HepG2 (cell line): Measurements from ENCODE around the gene KCNH1. TPM values are rescaled to one million over a fixed set of nuclear protein-coding genes. Genes with fewer than 3 reads are reported as not detected.

Experiments used
- ATAC-seq: fragments of 200-7000 bp; cut with Tn5 transposase; 3 replicates; pipeline ENCODE4 v1.9.1; 2020; ENCODE audit warnings: mild to moderate bottlenecking, moderate library complexity
- BruUV-seq: library from RNA; stranded (reverse); fragments of 400-500 nt; replicated peaks from 2 replicates; lab custom pipeline; 2021; lab: Mats Ljungman, UMichigan
- CTCF ChIA-PET: fragments of 300-600 bp; formaldehyde crosslinking; extraction: SDS; loops from one replicate; lab custom pipeline; 2021; ENCODE audit warnings: low total read pairs, inconsistent platforms, low intra/inter-chr PET ratio; lab: Yijun Ruan, JAX
- POLR2A ChIA-PET: fragments of 350-600 bp; sonication (Branson Sonifier 250); formaldehyde crosslinking; loops from one replicate; lab custom pipeline; 2020; ENCODE audit warnings: antibody characterized with exemption, inconsistent platforms; lab: Yijun Ruan, JAX
- DNase-seq: peaks from one replicate; pipeline ENCODE4 v3.0.0-alpha.2; 2015; ENCODE audit warnings: low spot score
- FAIRE-seq: peaks from 3 replicates; lab custom pipeline; 2011; peaks lifted over from hg19 to GRCh38; lab: Jason Lieb, UNC
- H2AFZ ChIP-seq: one replicate; pipeline ENCODE4 v1.6.1; 2011; ENCODE audit warnings: low read length, inconsistent platforms
- H3K27ac ChIP-seq: fragments of 300-600 bp; 3 replicates; pipeline ENCODE4 v1.8.0; 2011; ENCODE audit warnings: mixed run types, mild to moderate bottlenecking, mixed read lengths, low read length, inconsistent platforms; ENCODE audit not compliant: insufficient read depth; ENCODE audit errors: extremely low read length
- H3K27me3 ChIP-seq, 2 experiments: fragments of 200-600 bp in 1 of 2; 2 replicates in 1 of 2; 3 replicates in 1 of 2; pipeline versions ENCODE4 v1.6.0 to v1.8.0; 2011; ENCODE audit warnings: low read length in 2 of 2, mild to moderate bottlenecking in 2 of 2, moderate library complexity in 2 of 2, inconsistent platforms in 1 of 2; ENCODE audit not compliant: insufficient read depth in 2 of 2, control insufficient read depth in 1 of 2
- H3K36me3 ChIP-seq, 2 experiments: fragments of 200-600 bp in 1 of 2; replicated peaks in 1 of 2; 2 replicates in 1 of 2; 3 replicates in 1 of 2; pipeline versions ENCODE4 v1.5.1 to v1.8.0; 2011; ENCODE audit warnings: low read length in 2 of 2, inconsistent platforms in 1 of 2; ENCODE audit not compliant: insufficient read depth in 2 of 2, control insufficient read depth in 1 of 2
- H3K4me1 ChIP-seq: 2 replicates; pipeline ENCODE4 v1.5.1; 2012; ENCODE audit warnings: low read length, inconsistent platforms; ENCODE audit not compliant: insufficient read depth
- H3K4me2 ChIP-seq: 2 replicates; pipeline ENCODE4 v1.6.0; 2011; ENCODE audit warnings: low read depth, low read length, inconsistent platforms
- H3K4me3 ChIP-seq, 3 experiments: fragments of 200-600 bp in 1 of 3; sonication (generic), shearing (Covaris generic) in 1 of 3; replicated peaks in 1 of 3; 2 replicates each; pipeline ENCODE4 v1.5.1; 2011 to 2016; ENCODE audit warnings: low read length in 3 of 3, inconsistent platforms in 2 of 3, low read depth in 2 of 3, mild to moderate bottlenecking in 2 of 3, control low read depth in 1 of 3, mixed read lengths in 1 of 3; ENCODE audit not compliant: insufficient read depth in 1 of 3
- H3K79me2 ChIP-seq: one replicate; pipeline ENCODE4 v1.6.1; 2011; ENCODE audit warnings: low read length, inconsistent platforms; ENCODE audit not compliant: insufficient read depth
- H3K9ac ChIP-seq: 2 replicates; pipeline ENCODE4 v1.6.0; 2011; ENCODE audit warnings: mild to moderate bottlenecking, low read depth, low read length, inconsistent platforms; ENCODE audit not compliant: insufficient read depth
- H3K9me3 ChIP-seq: 2 replicates; pipeline ENCODE4 v1.5.1; 2012; ENCODE audit warnings: mild to moderate bottlenecking, low read length
- H4K20me1 ChIP-seq: 2 replicates; pipeline ENCODE4 v1.6.0; 2011; ENCODE audit warnings: inconsistent platforms, mild to moderate bottlenecking, low read length, moderate library complexity; ENCODE audit not compliant: insufficient read depth
- HIVEP1 ChIP-seq: sonication (generic); formaldehyde crosslinking; IDR thresholded peaks from 2 replicates; pipeline ENCODE4 v1.4.0; 2020; ENCODE audit warnings: mild to moderate bottlenecking, missing genetic modification reagents
- HNRNPK ChIP-seq: fragments of 200-400 bp; formaldehyde crosslinking; IDR thresholded peaks from 2 replicates; pipeline ENCODE4 v1.6.1; 2018; ENCODE audit warnings: low read length, low read depth, moderate library complexity, mild to moderate bottlenecking; ENCODE audit not compliant: poor library complexity, severe bottlenecking
- IRX3 ChIP-seq: sonication (generic); formaldehyde crosslinking; IDR thresholded peaks from 2 replicates; pipeline ENCODE4 v1.8.1; 2023; ENCODE audit warnings: mild to moderate bottlenecking, low read depth, missing genetic modification reagents, borderline replicate concordance
- ZNF180 ChIP-seq: sonication (generic); formaldehyde crosslinking; IDR thresholded peaks from 2 replicates; pipeline ENCODE4 v1.4.0; 2020; ENCODE audit warnings: low read depth, missing genetic modification reagents, borderline replicate concordance
- ZNF747 ChIP-seq: sonication (generic); formaldehyde crosslinking; IDR thresholded peaks from 2 replicates; pipeline ENCODE4 v1.8.1; 2023; ENCODE audit warnings: missing genetic modification reagents, mild to moderate bottlenecking, borderline replicate concordance
- WGBS: methylation state at CpG from one replicate; pipeline ENCODE4 v1.1.6; 2017; ENCODE audit warnings: low lambda C conversion rate; 5-methylcytosine and 5-hydroxymethylcytosine counted together
- in situ Hi-C: cut with HindIII; loops from 2 replicates; pipeline ENCODE4 v1.10.0; 2017; ENCODE audit warnings: low pct_unique_long_range_greater_than_20kb; ENCODE audit not compliant: extremely low pct_ligation_motif_present
- intact Hi-C: fragments of 100-400 bp; cut with micrococcal nuclease; formaldehyde crosslinking; loops from one replicate; pipeline ENCODE4 v1.10.0; 2022; ENCODE audit not compliant: unreplicated experiment
- polyA plus RNA-seq, 8 experiments: library from polyadenylated mRNA; depleted of rRNA in 3 of 8; stranded (reverse) in 7 of 8; unstranded in 1 of 8; fragments of >200 nt; fragmentation: Illumina TruSeq in 4 of 8; extraction: Trizol in 4 of 8; gene quantifications; 2 replicates each; pipeline versions ENCODE4 v1.2.1 to v1.2.3, GENCODE V29; 2011 to 2016; ENCODE audit warnings: low read depth in 4 of 8, missing spikeins in 1 of 8, mixed read lengths in 1 of 8; ENCODE audit not compliant: insufficient read depth in 1 of 8
- total RNA-seq, 5 experiments: library from RNA; depleted of rRNA; stranded (reverse); fragments of >200 nt; fragmentation: Illumina TruSeq; extraction: Trizol; gene quantifications; 2 replicates each; pipeline ENCODE4 v1.2.3, GENCODE V29; 2016; ENCODE audit warnings: low read depth in 1 of 5
- TF ChIP-seq, protein P1 (sequence below): sonication (generic); formaldehyde crosslinking; IDR thresholded peaks from 2 replicates; pipeline ENCODE4 v1.8.0; 2023; ENCODE audit warnings: mild to moderate bottlenecking, missing genetic modification reagents

Gene KCNH1
- total and polyA plus RNA-seq, 2 of the 13 experiments (the other 11 are each of a cell fraction or from before 2014, with no cell fraction given): not detected

DNA sequence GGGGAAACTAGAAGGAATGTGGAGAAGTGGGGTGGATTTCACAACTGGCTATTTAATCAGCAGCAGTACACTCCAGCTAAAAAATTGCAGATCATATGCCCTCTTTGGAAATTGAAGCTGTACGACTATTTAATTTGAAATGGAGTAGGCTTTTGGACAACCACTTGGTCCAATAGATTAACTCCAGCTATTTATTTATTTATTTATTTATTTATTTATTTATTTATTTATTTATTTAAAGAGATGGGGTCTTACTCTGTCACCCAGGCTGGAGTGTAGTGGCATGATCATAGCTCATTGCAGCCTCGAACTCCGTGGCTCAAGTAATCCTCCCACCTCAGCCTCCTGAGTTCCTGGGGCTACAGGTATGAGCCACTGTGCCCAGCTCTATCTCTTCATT is 312.3 kb downstream of the KCNH1 start:
- H3K4me1 ChIP-seq: no peaks in the 10 kb centered on the region
- DNase-seq (no peak), ATAC-seq (no peak), FAIRE-seq (no peak)
- H3K4me2 ChIP-seq: no peak overlapping the region
- TF ChIP-seq IRX3 (CRISPR knock-in tag) (no peak), HIVEP1 (CRISPR knock-in tag) (no peak)
- no peaks in the 10 kb centered on the region for H3K9me3 ChIP-seq
- intact Hi-C loops: no loop called here
- WGBS: 14% methylated on average over 3 of the region's 3 CpGs
- H3K27ac ChIP-seq: no peak overlapping the region
- ChIA-PET CTCF (no interaction called here), POLR2A (no interaction called here)
- no peak overlapping the region for H3K9ac ChIP-seq
- no peaks in the 10 kb centered on the region for H3K79me2 ChIP-seq
- H3K36me3 ChIP-seq: no peaks in the 10 kb centered on the region
- H3K27me3 ChIP-seq: no peaks in the 10 kb centered on the region; a peak in 1 of 5 replicates
- BruUV-seq: no TSS peak
- no peak overlapping the region for H2AFZ ChIP-seq
- no peak overlapping the region for H3K4me3 ChIP-seq
- no peaks in the 10 kb centered on the region for H4K20me1 ChIP-seq
- in situ Hi-C loops: no loop called here

GRCh38 chr1:210819266-210819665 is 314.7 kb downstream of the KCNH1 start:
- Histone ChIP-seq H3K4me3 (no peak overlapping the region), H2AFZ (no peak overlapping the region), H3K36me3 (no peaks in the 10 kb centered on the region), H3K79me2 (no peaks in the 10 kb centered on the region), H3K9ac (no peak overlapping the region)
- ATAC-seq (no peak), DNase-seq (no peak), FAIRE-seq (no peak)
- intact Hi-C loops: no loop called here
- no peak for TF ChIP-seq ZNF180 (CRISPR knock-in tag)
- no peak for TF ChIP-seq HNRNPK
- TF ChIP-seq, protein P1, sequence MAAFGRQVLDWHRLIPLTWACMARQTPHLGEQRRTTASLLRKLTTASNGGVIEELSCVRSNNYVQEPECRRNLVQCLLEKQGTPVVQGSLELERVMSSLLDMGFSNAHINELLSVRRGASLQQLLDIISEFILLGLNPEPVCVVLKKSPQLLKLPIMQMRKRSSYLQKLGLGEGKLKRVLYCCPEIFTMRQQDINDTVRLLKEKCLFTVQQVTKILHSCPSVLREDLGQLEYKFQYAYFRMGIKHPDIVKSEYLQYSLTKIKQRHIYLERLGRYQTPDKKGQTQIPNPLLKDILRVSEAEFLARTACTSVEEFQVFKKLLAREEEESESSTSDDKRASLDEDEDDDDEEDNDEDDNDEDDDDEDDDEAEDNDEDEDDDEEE (CRISPR knock-in tag): no peak
- no peak for TF ChIP-seq ZNF747 (CRISPR knock-in tag)
- TF ChIP-seq, all 625 proteins: peak for 0
- ChIA-PET CTCF (no interaction called here), POLR2A (no interaction called here)
- H3K9me3 ChIP-seq: no peaks in the 10 kb centered on the region
- no peaks in the 10 kb centered on the region for H3K4me1 ChIP-seq
- no TSS peak for BruUV-seq
- in situ Hi-C loops: no loop called here
- H3K4me2 ChIP-seq: no peak overlapping the region
- H3K27me3 ChIP-seq: no peaks in the 10 kb centered on the region; a peak in 1 of 5 replicates
- no peak overlapping the region for H3K27ac ChIP-seq
- no peaks in the 10 kb centered on the region for H4K20me1 ChIP-seq
- 19% methylated on average over 4 of the region's 4 CpGs for WGBS
